PC-9 (cell line): ENCODE data around the gene GALNT2. TPM values are rescaled to one million over a fixed set of nuclear protein-coding genes. Genes with fewer than 3 reads are reported as not detected.

Experiments
- BruUV-seq: library from RNA; stranded (reverse); fragments of 400-500 nt; replicated peaks from 2 replicates; lab custom pipeline; 2021; lab: Mats Ljungman, UMichigan
- CTCF ChIA-PET: fragments of 300-600 bp; sonication (Branson Sonifier 250); formaldehyde crosslinking; loops from one replicate; lab custom pipeline; 2022; ENCODE audit warnings: antibody characterized with exemption; lab: Charles Lee
- POLR2A ChIA-PET: fragments of 300-600 bp; sonication (Branson Sonifier 250); formaldehyde crosslinking; loops from one replicate; lab custom pipeline; 2022; ENCODE audit warnings: antibody characterized with exemption; ENCODE audit not compliant: unreplicated experiment; lab: Charles Lee
- DNase-seq, 2 experiments: peaks; one replicate each; pipeline versions ENCODE4 v3.0.0 to v3.0.0-alpha.2; 2015 to 2022; ENCODE audit warnings: mixed read lengths in 1 of 2
- H2AFZ ChIP-seq: fragments of 200-600 bp; sonication (generic); 2 replicates; pipeline ENCODE4 v1.8.1; 2017; ENCODE audit warnings: antibody characterized with exemption
- H3F3A ChIP-seq: fragments of 200-600 bp; sonication (generic); 2 replicates; pipeline ENCODE4 v1.8.1; 2017; ENCODE audit warnings: antibody characterized with exemption, mild to moderate bottlenecking, low read depth; ENCODE audit not compliant: insufficient read depth
- H3K27ac ChIP-seq: fragments of 200-600 bp; sonication (generic); 2 replicates; pipeline ENCODE4 v1.6.1; 2016; ENCODE audit warnings: mixed run types
- H3K27me3 ChIP-seq: fragments of 200-600 bp; sonication (generic); 2 replicates; pipeline ENCODE4 v1.6.1; 2016; ENCODE audit warnings: low read depth, mixed run types; ENCODE audit not compliant: insufficient read depth
- H3K36me3 ChIP-seq: fragments of 200-600 bp; sonication (generic); 2 replicates; pipeline ENCODE4 v1.6.1; 2016; ENCODE audit warnings: low read depth, mixed run types
- H3K4me1 ChIP-seq: fragments of 200-600 bp; sonication (generic); replicated peaks from 2 replicates; pipeline ENCODE4 v1.6.1; 2016; ENCODE audit warnings: mixed run types; ENCODE audit not compliant: insufficient read depth
- H3K4me2 ChIP-seq: fragments of 200-600 bp; sonication (generic); 2 replicates; pipeline ENCODE4 v1.6.1; 2017; ENCODE audit warnings: mixed run types
- H3K4me3 ChIP-seq: fragments of 200-600 bp; sonication (generic); 2 replicates; pipeline ENCODE4 v1.6.1; 2016; ENCODE audit warnings: mixed run types
- H3K79me2 ChIP-seq: fragments of 200-600 bp; sonication (generic); 2 replicates; pipeline ENCODE4 v1.6.1; 2017; ENCODE audit warnings: low read depth, mixed run types
- H3K9me2 ChIP-seq: fragments of 200-600 bp; sonication (generic); 2 replicates; pipeline ENCODE4 v1.8.1; 2017; ENCODE audit warnings: mild to moderate bottlenecking; ENCODE audit not compliant: insufficient read depth
- H3K9me3 ChIP-seq: fragments of 200-600 bp; sonication (generic); 2 replicates; pipeline ENCODE4 v1.8.1; 2016; ENCODE audit warnings: low read depth; ENCODE audit not compliant: insufficient read depth
- H4K20me1 ChIP-seq: fragments of 200-600 bp; sonication (generic); 2 replicates; pipeline ENCODE4 v1.8.1; 2017; ENCODE audit not compliant: insufficient read depth
- EZH2 ChIP-seq: fragments of 200-600 bp; sonication (generic); IDR thresholded peaks from 2 replicates; pipeline ENCODE4 v1.8.0; 2017; ENCODE audit warnings: antibody characterized with exemption, low read depth
- intact Hi-C: fragments of 100-400 bp; cut with micrococcal nuclease; formaldehyde crosslinking; loops from one replicate; pipeline ENCODE4 v1.10.0; 2022; ENCODE audit not compliant: unreplicated experiment
- total RNA-seq: library from RNA; stranded (reverse); gene quantifications from 2 replicates; pipeline ENCODE4 v1.2.3, GENCODE V29; 2021
- TF ChIP-seq, protein P1 (sequence below): fragments of 200-600 bp; sonication (generic); conservative IDR thresholded peaks from 2 replicates; pipeline ENCODE4 v1.6.1; 2017; ENCODE audit warnings: mixed run types, antibody characterized with exemption, mild to moderate bottlenecking, moderate library complexity

GALNT2 gene
- total RNA-seq, 1 experiment from 2014 or later: 121 TPM

DNA sequence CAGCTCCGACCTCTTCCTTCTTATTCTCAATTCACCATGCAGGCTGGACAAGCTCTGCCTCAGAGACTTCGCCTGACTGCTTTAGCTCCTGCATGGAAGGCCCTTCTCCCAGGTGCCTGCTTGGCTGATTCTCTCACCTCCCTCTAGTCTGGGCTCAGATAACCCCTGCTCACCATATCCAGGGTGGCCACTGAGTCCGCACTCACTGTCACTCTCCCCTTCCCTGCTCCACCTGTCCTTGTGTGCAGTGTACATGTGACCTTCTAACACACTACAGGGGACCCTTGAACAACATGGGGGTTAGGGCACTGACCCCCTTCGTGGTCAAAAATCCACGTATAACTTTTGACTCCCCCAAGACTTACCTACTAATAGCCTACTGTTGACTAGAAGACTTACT is 14.4 kb upstream of the GALNT2 start:
- Histone ChIP-seq H3K79me2 (no peaks in the 10 kb centered on the region), H3K4me1 (peaks cover 8% of the 10 kb centered on the region; the same call in 1 of the 2 replicates), H3K9me2 (no peaks in the 10 kb centered on the region), H3K27ac (no peak overlapping the region), H3K4me2 (no peak overlapping the region), H3K36me3 (no peaks in the 10 kb centered on the region), H3K27me3 (no peaks in the 10 kb centered on the region), H2AFZ (no peak overlapping the region), H3K9me3 (no peaks in the 10 kb centered on the region), H3K4me3 (no peak overlapping the region), H3F3A (no peaks in the 10 kb centered on the region), H4K20me1 (no peaks in the 10 kb centered on the region)
- CTCF ChIA-PET: no interaction called here
- no peak for DNase-seq
- no peak for TF ChIP-seq EZH2
- TF ChIP-seq, protein P1, sequence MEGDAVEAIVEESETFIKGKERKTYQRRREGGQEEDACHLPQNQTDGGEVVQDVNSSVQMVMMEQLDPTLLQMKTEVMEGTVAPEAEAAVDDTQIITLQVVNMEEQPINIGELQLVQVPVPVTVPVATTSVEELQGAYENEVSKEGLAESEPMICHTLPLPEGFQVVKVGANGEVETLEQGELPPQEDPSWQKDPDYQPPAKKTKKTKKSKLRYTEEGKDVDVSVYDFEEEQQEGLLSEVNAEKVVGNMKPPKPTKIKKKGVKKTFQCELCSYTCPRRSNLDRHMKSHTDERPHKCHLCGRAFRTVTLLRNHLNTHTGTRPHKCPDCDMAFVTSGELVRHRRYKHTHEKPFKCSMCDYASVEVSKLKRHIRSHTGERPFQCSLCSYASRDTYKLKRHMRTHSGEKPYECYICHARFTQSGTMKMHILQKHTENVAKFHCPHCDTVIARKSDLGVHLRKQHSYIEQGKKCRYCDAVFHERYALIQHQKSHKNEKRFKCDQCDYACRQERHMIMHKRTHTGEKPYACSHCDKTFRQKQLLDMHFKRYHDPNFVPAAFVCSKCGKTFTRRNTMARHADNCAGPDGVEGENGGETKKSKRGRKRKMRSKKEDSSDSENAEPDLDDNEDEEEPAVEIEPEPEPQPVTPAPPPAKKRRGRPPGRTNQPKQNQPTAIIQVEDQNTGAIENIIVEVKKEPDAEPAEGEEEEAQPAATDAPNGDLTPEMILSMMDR: no peak
- POLR2A ChIA-PET: no interaction called here
- intact Hi-C loops: no loop called here
- no TSS peak for BruUV-seq

DNA sequence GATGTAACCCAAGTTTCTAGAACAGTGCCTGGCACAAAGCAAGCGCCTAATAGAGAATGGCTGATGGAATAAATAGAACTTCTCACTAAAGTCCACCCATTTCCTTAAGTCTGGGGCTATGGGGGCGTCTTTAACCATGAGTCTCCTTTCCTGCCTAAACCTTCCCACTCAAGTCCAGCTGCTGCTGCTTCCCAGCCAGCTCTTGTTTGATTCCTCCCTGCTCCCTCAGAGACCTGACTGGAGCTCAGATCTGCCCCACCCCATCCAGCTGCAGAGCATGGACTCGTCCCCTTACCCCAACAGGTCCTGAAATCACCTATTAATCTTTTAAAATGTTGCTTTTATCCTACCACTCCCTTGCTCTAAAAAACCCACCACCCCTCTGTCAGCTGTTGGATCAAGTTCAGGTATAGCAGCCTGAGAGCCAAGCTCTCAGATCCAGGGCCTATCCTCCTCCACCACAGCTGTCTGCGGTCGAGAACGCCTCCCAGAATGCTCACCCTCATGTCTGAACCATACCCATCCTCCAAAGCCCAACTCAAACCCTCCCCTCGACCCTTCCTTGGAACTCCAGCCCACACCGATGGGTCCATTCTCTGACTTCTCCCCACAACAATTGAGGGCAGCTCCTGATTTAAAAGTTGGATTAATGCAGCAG is 12.8 kb upstream of the GALNT2 start:
- no peaks in the 10 kb centered on the region for H3K79me2 ChIP-seq
- H3K4me3 ChIP-seq: no peak overlapping the region
- no peaks in the 10 kb centered on the region for H3K36me3 ChIP-seq
- no peaks in the 10 kb centered on the region for H3K9me3 ChIP-seq
- no peaks in the 10 kb centered on the region for H3K9me2 ChIP-seq
- no peaks in the 10 kb centered on the region for H4K20me1 ChIP-seq
- H3F3A ChIP-seq: no peaks in the 10 kb centered on the region
- no peak for DNase-seq
- H2AFZ ChIP-seq: no peak overlapping the region
- no peak for TF ChIP-seq EZH2
- TF ChIP-seq, protein P1: no peak
- ChIA-PET CTCF (no interaction called here), POLR2A (interaction anchor here (0.6 kb wide), 1 partner anchor 101 kb away, joined by 3 read pairs; no protein-coding TSS in a partner anchor)
- H3K27ac ChIP-seq: no peak overlapping the region
- H3K4me2 ChIP-seq: no peak overlapping the region
- no peaks in the 10 kb centered on the region for H3K27me3 ChIP-seq
- no peaks in the 10 kb centered on the region for H3K4me1 ChIP-seq
- intact Hi-C loops: no loop called here
- BruUV-seq: no TSS peak

DNA sequence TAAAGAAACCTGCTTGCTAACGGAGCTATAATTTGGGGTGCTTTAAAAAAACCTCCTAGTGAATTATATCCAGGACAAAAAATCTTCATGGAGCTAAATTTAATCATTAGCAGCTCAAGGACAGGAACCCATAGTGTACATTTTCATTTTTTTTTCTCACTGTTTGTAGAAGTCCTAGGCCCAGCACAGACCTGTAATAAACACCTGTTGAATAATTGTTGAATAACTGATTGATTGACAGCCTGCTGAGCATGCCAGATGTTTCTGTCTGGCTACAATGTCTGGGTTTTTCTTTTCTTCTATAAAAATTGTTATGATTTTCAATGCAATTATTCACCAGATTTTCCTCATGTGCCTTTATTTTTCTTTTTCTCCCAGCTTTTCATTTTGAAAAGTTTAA is 10.9 kb upstream of the GALNT2 start:
- intact Hi-C loops: no loop called here
- Histone ChIP-seq H3K79me2 (no peaks in the 10 kb centered on the region), H3K9me2 (no peaks in the 10 kb centered on the region), H3K4me3 (no peak overlapping the region), H3K4me1 (no peaks in the 10 kb centered on the region), H3K27ac (no peak overlapping the region), H3K4me2 (no peak overlapping the region), H3K27me3 (no peaks in the 10 kb centered on the region), H2AFZ (no peak overlapping the region), H3K9me3 (no peaks in the 10 kb centered on the region), H4K20me1 (no peaks in the 10 kb centered on the region), H3F3A (no peaks in the 10 kb centered on the region), H3K36me3 (no peaks in the 10 kb centered on the region)
- no TSS peak for BruUV-seq
- CTCF ChIA-PET: no interaction called here
- TF ChIP-seq, protein P1: no peak
- no peak for TF ChIP-seq EZH2
- DNase-seq: no peak
- POLR2A ChIA-PET: no interaction called here
